Stimulated activated naive B cell treated with anti-CD40 and anti-IgM and Interleukin-4, amounts not matched to agents 10 μg/mL and 1 μg/mL and 100 μg/mL, for 72 hours (primary cell): ENCODE measurements around the gene PLAC8.
"Not testable (repeated sequence)": the region's sequence is repeated elsewhere in the genome, so short reads cannot be mapped to it uniquely, and the experiment has no call there.

ENCODE experiments used
- ATAC-seq, 2 donors: fragments of 150-1000 bp; cut with Tn5 transposase; replicated peaks; 2 replicates each; pipeline ENCODE4 v1.10.0; 2021; ENCODE audit warnings: moderate library complexity in 1 of 2
- DNase-seq: peaks from one replicate; pipeline ENCODE4 v3.0.0; 2021
- H3K27ac Mint-ChIP-seq: one replicate; pipeline ENCODE4 v1.8.0; 2022; ENCODE audit warnings: mild to moderate bottlenecking, mixed read lengths
- H3K27me3 Mint-ChIP-seq, 2 donors: one replicate each; pipeline ENCODE4 v1.8.0; 2022; ENCODE audit warnings: mixed read lengths in 2 of 2
- H3K36me3 Mint-ChIP-seq, 2 donors: one replicate each; pipeline ENCODE4 v1.8.0; 2022; ENCODE audit warnings: mixed read lengths in 2 of 2, mild to moderate bottlenecking in 1 of 2
- H3K4me1 Mint-ChIP-seq, 2 donors: one replicate each; pipeline ENCODE4 v1.8.0; 2022; ENCODE audit warnings: mixed read lengths in 2 of 2, mild to moderate bottlenecking in 1 of 2
- H3K4me3 Mint-ChIP-seq, 2 donors: one replicate each; pipeline ENCODE4 v1.8.0; 2022; ENCODE audit warnings: mild to moderate bottlenecking in 2 of 2, mixed read lengths in 2 of 2, moderate library complexity in 1 of 2
- H3K9me3 Mint-ChIP-seq, 2 donors: one replicate each; pipeline ENCODE4 v1.8.0; 2022; ENCODE audit warnings: mixed read lengths in 2 of 2, mild to moderate bottlenecking in 1 of 2

PLAC8 gene

GRCh38 chr4:83125738-83126141 lies 11.2 kb upstream of the PLAC8 start:
- DNase-seq (no peak), ATAC-seq (no peak)
- Mint-ChIP-seq H3K9me3 (peaks cover 0 to 2% of the 10 kb centered on the region in 2 donors), H3K36me3 (peaks cover 3 to 4% of the 10 kb centered on the region in 2 donors), H3K4me3 (no peak overlapping the region), H3K4me1 (peaks cover 19 to 29% of the 10 kb centered on the region in 2 donors), H3K27me3 (no peaks in the 10 kb centered on the region), H3K27ac (peak overlapping the region; percentile 59)

- Mint-ChIP-seq H3K36me3 (peaks cover 3 to 4% of the 10 kb centered on the region in 2 donors), H3K9me3 (peaks cover 0 to 2% of the 10 kb centered on the region in 2 donors), H3K4me1 (peaks cover 21 to 30% of the 10 kb centered on the region in 2 donors), H3K4me3 (peak overlapping the region in 1 of 2 donors; percentile 41), H3K27ac (peak overlapping the region; percentile 89), H3K27me3 (no peaks in the 10 kb centered on the region)
- ATAC-seq (peak; percentile 98 to 99), DNase-seq (peak; percentile 37)
Observed at GRCh38 chr4:83124111-83124780, 9.7 kb upstream of the PLAC8 start.

GRCh38 chr4:83121246-83121645 lies 6.7 kb upstream of the PLAC8 start:
- Mint-ChIP-seq H3K4me1 (peaks cover 18 to 24% of the 10 kb centered on the region in 2 donors), H3K36me3 (peaks cover 0 to 2% of the 10 kb centered on the region in 2 donors), H3K4me3 (no peak overlapping the region), H3K9me3 (no peaks in the 10 kb centered on the region), H3K27me3 (no peaks in the 10 kb centered on the region), H3K27ac (no peak overlapping the region)
- DNase-seq (no peak), ATAC-seq (no peak)

- Mint-ChIP-seq H3K36me3 (no peaks in the 10 kb centered on the region), H3K27ac (no peak overlapping the region), H3K9me3 (no peaks in the 10 kb centered on the region), H3K4me1 (peaks cover 15 to 26% of the 10 kb centered on the region in 2 donors), H3K27me3 (no peaks in the 10 kb centered on the region), H3K4me3 (no peak overlapping the region)
- no peak for ATAC-seq
- DNase-seq: no peak
Observed at GRCh38 chr4:83118869-83119268, 4.3 kb upstream of the PLAC8 start.

- ATAC-seq (no peak), DNase-seq (no peak)
- H3K27ac Mint-ChIP-seq: peak overlapping the region; percentile 80
- H3K27me3 Mint-ChIP-seq: no peaks in the 10 kb centered on the region
- peak overlapping the region in 1 of 2 donors; percentile 8 for H3K4me3 Mint-ChIP-seq
- H3K36me3 Mint-ChIP-seq: no peaks in the 10 kb centered on the region
- no peaks in the 10 kb centered on the region for H3K9me3 Mint-ChIP-seq
- H3K4me1 Mint-ChIP-seq: peaks cover 21 to 47% of the 10 kb centered on the region in 2 donors
Observed at GRCh38 chr4:83115656-83116285, 1.2 kb upstream of the PLAC8 start.

GRCh38 chr4:83115000-83115399 lies 471 bp upstream of the PLAC8 start:
- DNase-seq (no peak), ATAC-seq (no peak)
- Mint-ChIP-seq H3K36me3 (no peaks in the 10 kb centered on the region), H3K27me3 (no peaks in the 10 kb centered on the region), H3K27ac (peak overlapping the region; percentile 80), H3K4me3 (peak overlapping the region; percentile 70 to 80), H3K4me1 (peaks cover 20 to 50% of the 10 kb centered on the region in 2 donors), H3K9me3 (no peaks in the 10 kb centered on the region)

- Mint-ChIP-seq H3K4me1 (peaks cover 20 to 48% of the 10 kb centered on the region in 2 donors), H3K27me3 (no peaks in the 10 kb centered on the region), H3K36me3 (no peaks in the 10 kb centered on the region), H3K27ac (peak overlapping the region; percentile 98), H3K9me3 (no peaks in the 10 kb centered on the region), H3K4me3 (peak overlapping the region; percentile 78 to 84)
- DNase-seq: no peak
- no peak for ATAC-seq
Observed at GRCh38 chr4:83113429-83113786, 1.1 kb downstream of the PLAC8 start.

GRCh38 chr4:83112678-83113428 lies 1.7 kb downstream of the PLAC8 start:
- Mint-ChIP-seq H3K4me1 (peaks cover 23 to 54% of the 10 kb centered on the region in 2 donors), H3K27me3 (no peaks in the 10 kb centered on the region), H3K36me3 (no peaks in the 10 kb centered on the region), H3K27ac (peak overlapping the region; percentile 98), H3K9me3 (no peaks in the 10 kb centered on the region), H3K4me3 (peak overlapping the region; percentile 78 to 84)
- DNase-seq (no peak), ATAC-seq (peak in 1 of 2 donors; percentile 2)

- DNase-seq (peak; percentile 40), ATAC-seq (peak; percentile 25 to 27)
- Mint-ChIP-seq H3K27me3 (no peaks in the 10 kb centered on the region), H3K4me3 (peak overlapping the region; percentile 78 to 84), H3K36me3 (no peaks in the 10 kb centered on the region), H3K4me1 (peaks cover 22 to 58% of the 10 kb centered on the region in 2 donors), H3K27ac (peak overlapping the region; percentile 98), H3K9me3 (no peaks in the 10 kb centered on the region)
Observed at GRCh38 chr4:83112231-83112630, 2.3 kb downstream of the PLAC8 start.

GRCh38 chr4:83111751-83112141 lies 2.8 kb downstream of the PLAC8 start:
- peak overlapping the region; percentile 56 to 79 for H3K4me3 Mint-ChIP-seq
- peak overlapping the region; percentile 89 for H3K27ac Mint-ChIP-seq
- not testable (repeated sequence) for H3K36me3 Mint-ChIP-seq, H3K27me3 Mint-ChIP-seq, DNase-seq, H3K9me3 Mint-ChIP-seq, ATAC-seq
- peaks cover 22 to 62% of the 10 kb centered on the region in 2 donors for H3K4me1 Mint-ChIP-seq

GRCh38 chr4:83110970-83111750 lies 3.4 kb downstream of the PLAC8 start:
- H3K9me3 Mint-ChIP-seq: no peaks in the 10 kb centered on the region
- peak overlapping the region; percentile 98 for H3K27ac Mint-ChIP-seq
- H3K36me3 Mint-ChIP-seq: no peaks in the 10 kb centered on the region
- no peak for DNase-seq
- H3K27me3 Mint-ChIP-seq: no peaks in the 10 kb centered on the region
- no peak for ATAC-seq
- H3K4me1 Mint-ChIP-seq: peaks cover 22 to 64% of the 10 kb centered on the region in 2 donors
- peak overlapping the region; percentile 93 for H3K4me3 Mint-ChIP-seq

- peak; percentile 83 to 84 for ATAC-seq
- H3K36me3 Mint-ChIP-seq: peaks cover 1 to 2% of the 10 kb centered on the region in 2 donors
Observed at GRCh38 chr4:83110223-83110945, 4.1 kb downstream of the PLAC8 start.

GRCh38 chr4:83109480-83110222 lies 4.9 kb downstream of the PLAC8 start:
- peak; percentile 57 to 64 for ATAC-seq
- Mint-ChIP-seq H3K27me3 (no peaks in the 10 kb centered on the region), H3K4me1 (peaks cover 24 to 57% of the 10 kb centered on the region in 2 donors), H3K36me3 (peaks cover 4 to 7% of the 10 kb centered on the region in 2 donors), H3K9me3 (no peaks in the 10 kb centered on the region), H3K27ac (peak overlapping the region; percentile 98), H3K4me3 (peak overlapping the region; percentile 93)
- DNase-seq: peak; percentile 65

More at GRCh38 chr4:83110223-83110945, 4.1 kb downstream of the PLAC8 start:
- Mint-ChIP-seq H3K4me1 (peaks cover 20 to 57% of the 10 kb centered on the region in 2 donors), H3K27me3 (no peaks in the 10 kb centered on the region), H3K9me3 (no peaks in the 10 kb centered on the region), H3K27ac (peak overlapping the region; percentile 98), H3K4me3 (peak overlapping the region; percentile 93)
- DNase-seq: peak; percentile 91
